Measurements from ENCODE around the gene EEF1A2.

EEF1A2 gene

DNA sequence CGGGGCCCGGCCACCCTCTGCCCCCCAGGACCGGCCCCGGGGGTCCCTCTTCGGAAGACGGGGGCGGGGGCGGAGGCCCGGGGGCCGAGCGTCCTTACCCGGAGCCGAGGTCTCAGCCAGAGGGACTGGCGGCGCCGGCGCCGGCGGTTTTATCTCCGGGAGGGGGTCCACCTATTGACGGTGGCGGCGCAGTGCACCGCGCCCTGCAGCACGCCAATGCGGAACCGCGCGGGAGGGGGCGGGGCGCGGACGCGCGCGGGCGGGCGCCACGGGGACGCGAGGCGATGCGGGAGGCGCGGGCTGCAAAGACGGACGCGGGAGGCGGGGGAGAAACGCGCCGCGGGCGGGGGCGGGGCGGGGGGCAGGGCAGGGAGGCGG lies at the start of gene EEF1A2:
Gene EEF1A2 (minus strand): TSS at position 124 of the 378 bp plus-strand sequence. CDS start 1,320 bp downstream, outside the sequence.
- TF ChIP-seq, protein P1, sequence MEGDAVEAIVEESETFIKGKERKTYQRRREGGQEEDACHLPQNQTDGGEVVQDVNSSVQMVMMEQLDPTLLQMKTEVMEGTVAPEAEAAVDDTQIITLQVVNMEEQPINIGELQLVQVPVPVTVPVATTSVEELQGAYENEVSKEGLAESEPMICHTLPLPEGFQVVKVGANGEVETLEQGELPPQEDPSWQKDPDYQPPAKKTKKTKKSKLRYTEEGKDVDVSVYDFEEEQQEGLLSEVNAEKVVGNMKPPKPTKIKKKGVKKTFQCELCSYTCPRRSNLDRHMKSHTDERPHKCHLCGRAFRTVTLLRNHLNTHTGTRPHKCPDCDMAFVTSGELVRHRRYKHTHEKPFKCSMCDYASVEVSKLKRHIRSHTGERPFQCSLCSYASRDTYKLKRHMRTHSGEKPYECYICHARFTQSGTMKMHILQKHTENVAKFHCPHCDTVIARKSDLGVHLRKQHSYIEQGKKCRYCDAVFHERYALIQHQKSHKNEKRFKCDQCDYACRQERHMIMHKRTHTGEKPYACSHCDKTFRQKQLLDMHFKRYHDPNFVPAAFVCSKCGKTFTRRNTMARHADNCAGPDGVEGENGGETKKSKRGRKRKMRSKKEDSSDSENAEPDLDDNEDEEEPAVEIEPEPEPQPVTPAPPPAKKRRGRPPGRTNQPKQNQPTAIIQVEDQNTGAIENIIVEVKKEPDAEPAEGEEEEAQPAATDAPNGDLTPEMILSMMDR (IDR thresholded peaks at IDR 0.05; ENCODE audit: low read depth, low read length), result no peak
- no peak for DNase-seq (ENCODE audit: extremely low read depth, low read depth)

- TF ChIP-seq, protein P1 (IDR thresholded peaks at IDR 0.05; ENCODE audit: low read depth, low read length), result no peak
- DNase-seq (ENCODE audit: extremely low read depth, low read depth), result no peak
Measured at GRCh38 chr20:63548542-63548941, 49.7 kb upstream of the EEF1A2 start.

GRCh38 chr20:63547725-63548480 lies 49.0 kb upstream of the EEF1A2 start, which contains the start of gene SRMS:
Gene SRMS, minus strand, starts transcription at chr20:63547749. Its CDS starts 286 bp downstream, at chr20:63547463.
- TF ChIP-seq, protein P1 (IDR thresholded peaks at IDR 0.05; ENCODE audit: low read depth, low read length), result no peak
- DNase-seq (ENCODE audit: extremely low read depth, low read depth), result no peak

DNA sequence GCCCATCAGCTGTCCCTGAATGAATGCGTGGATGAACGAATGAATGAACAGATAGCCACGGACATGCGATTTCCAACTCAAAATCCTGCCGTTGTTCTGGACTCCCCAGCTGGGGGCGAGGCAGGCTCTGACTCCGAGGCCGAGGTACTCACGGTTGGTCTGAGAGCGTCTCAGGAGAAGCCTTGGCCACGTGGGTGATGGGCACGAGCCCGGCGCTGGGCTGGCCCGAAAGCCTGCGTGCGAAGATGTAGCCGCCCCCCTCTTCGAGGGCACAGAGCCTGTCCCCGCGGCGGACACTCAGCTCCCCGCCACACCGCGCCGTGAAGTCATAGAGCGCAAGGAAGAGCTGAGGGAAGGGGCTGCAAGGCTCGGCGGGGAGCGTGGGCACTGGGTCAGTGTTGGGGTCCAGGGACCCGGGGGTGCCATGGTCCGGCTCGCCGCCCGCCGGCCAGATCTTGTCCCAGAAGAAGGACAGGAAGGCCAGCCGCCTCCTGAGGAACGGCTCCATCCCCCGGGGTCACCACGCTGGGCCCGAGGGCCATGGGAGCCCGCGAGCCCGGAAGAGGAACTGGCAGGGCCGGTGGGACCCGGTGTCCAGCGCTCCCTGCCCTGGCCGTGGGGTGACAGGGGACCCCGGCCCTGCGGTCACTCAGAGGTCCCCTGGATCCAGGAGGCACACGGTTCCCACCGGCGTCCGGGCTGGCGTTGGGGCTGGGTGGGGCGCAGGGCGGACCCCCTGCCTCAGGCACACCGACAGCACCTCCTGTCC lies 48.3 kb upstream of the EEF1A2 start:
- no peak for DNase-seq (ENCODE audit: extremely low read depth, low read depth)
- TF ChIP-seq, protein P1 (IDR thresholded peaks at IDR 0.05; ENCODE audit: low read depth, low read length), result no peak

- TF ChIP-seq, protein P1 (IDR thresholded peaks at IDR 0.05; ENCODE audit: low read depth, low read length), result no peak
- DNase-seq (ENCODE audit: extremely low read depth, low read depth), result no peak
Measured at GRCh38 chr20:63546256-63546955, 47.5 kb upstream of the EEF1A2 start.

DNA sequence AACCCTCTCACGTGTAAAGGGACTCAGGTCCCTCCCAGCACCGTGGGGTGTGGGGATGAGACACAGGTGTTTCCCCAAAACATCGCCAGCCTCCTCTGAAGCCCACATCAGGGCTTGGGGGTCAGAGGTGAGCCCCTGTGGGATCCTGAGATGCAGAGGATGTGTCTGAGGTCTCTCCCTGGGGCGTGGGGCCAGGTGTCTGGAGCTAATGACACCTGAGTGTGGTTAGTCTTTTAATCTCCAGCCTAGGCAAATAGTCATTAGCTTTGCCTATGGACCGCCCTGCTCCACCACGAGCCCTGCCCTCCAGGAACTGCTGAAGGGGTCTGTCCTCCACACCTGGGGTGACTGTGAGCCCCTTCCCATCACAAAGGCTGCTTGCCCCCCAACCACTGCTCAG lies 46.9 kb upstream of the EEF1A2 start:
- no peak for DNase-seq (ENCODE audit: extremely low read depth, low read depth)
- TF ChIP-seq, protein P1 (IDR thresholded peaks at IDR 0.05; ENCODE audit: low read depth, low read length), result no peak
